GM18526 (cell line): Measurements from ENCODE around the gene F7.

ENCODE experiments used
- POLR2A ChIP-seq: IDR thresholded peaks from 3 replicates; pipeline ENCODE4 v1.6.1; 2011; ENCODE audit not compliant: insufficient read length; ENCODE audit errors: extremely low read depth

F7 gene

GRCh38 chr13:113105032-113105920 lies at the start of gene F7:
F7 (plus strand) TSS chr13:113105791; CDS start chr13:113105842, 51 bp downstream.
- no peak for TF ChIP-seq POLR2A

- no peak for TF ChIP-seq POLR2A
Observed at GRCh38 chr13:113057084-113057483, 48.5 kb upstream of the F7 start.

GRCh38 chr13:113058129-113058987 lies 47.2 kb upstream of the F7 start:
- TF ChIP-seq POLR2A = no peak

GRCh38 chr13:113058988-113059850 lies 46.4 kb upstream of the F7 start:
- TF ChIP-seq POLR2A = no peak

GRCh38 chr13:113059891-113060290 lies 45.7 kb upstream of the F7 start:
- no peak for TF ChIP-seq POLR2A

GRCh38 chr13:113060557-113061270 lies 44.9 kb upstream of the F7 start:
- no peak for TF ChIP-seq POLR2A

- no peak for TF ChIP-seq POLR2A
Observed at GRCh38 chr13:113061271-113061625, 44.3 kb upstream of the F7 start.

GRCh38 chr13:113061796-113062425 lies 43.7 kb upstream of the F7 start:
- TF ChIP-seq POLR2A = no peak

GRCh38 chr13:113062691-113063090 lies 42.9 kb upstream of the F7 start:
- TF ChIP-seq POLR2A = no peak

- TF ChIP-seq POLR2A = no peak
Observed at GRCh38 chr13:113063091-113063491, 42.5 kb upstream of the F7 start.

- TF ChIP-seq POLR2A = no peak
Observed at GRCh38 chr13:113064000-113064533, 41.5 kb upstream of the F7 start.

- TF ChIP-seq POLR2A = no peak
Observed at GRCh38 chr13:113064534-113065405, 40.8 kb upstream of the F7 start.
